CD4-positive, alpha-beta T cell (primary cell): ENCODE results near the gene DYSF. TPM values are rescaled to one million over a fixed set of nuclear protein-coding genes. Genes with fewer than 3 reads are reported as not detected.

Experiments used
- ATAC-seq: fragments of 200-7000 bp; cut with Tn5 transposase; one replicate; pipeline ENCODE4 v1.10.0; 2022; ENCODE audit warnings: mild to moderate bottlenecking; ENCODE audit not compliant: poor library complexity
- CTCF ChIA-PET: fragments of 350-600 bp; sonication (Branson Sonifier 250); formaldehyde crosslinking; loops from one replicate; lab custom pipeline; 2021; ENCODE audit warnings: antibody characterized with exemption, inconsistent platforms; lab: Charles Lee
- POLR2A ChIA-PET: fragments of 350-600 bp; sonication (Branson Sonifier 250); formaldehyde crosslinking; loops from one replicate; lab custom pipeline; 2021; ENCODE audit warnings: antibody characterized with exemption, inconsistent platforms; lab: Charles Lee
- DNase-seq, 14 experiments: peaks; one replicate each; pipeline ENCODE4 v3.0.0-alpha.2; 2013 to 2020; ENCODE audit warnings: mixed read lengths in 2 of 14
- H3K27ac ChIP-seq, 2 donors: one replicate each; pipeline versions ENCODE4 v1.5.1 to v1.7.0; 2013; ENCODE audit warnings: low read length in 2 of 2, low read depth in 1 of 2, mild to moderate bottlenecking in 1 of 2
- H3K27me3 ChIP-seq, 2 experiments: 1 replicate in 1 of 2; 2 replicates in 1 of 2; pipeline versions ENCODE4 v1.6.1 to v1.7.0; 2013; ENCODE audit warnings: low read length in 2 of 2, control low read depth in 1 of 2, mild to moderate bottlenecking in 1 of 2, moderate library complexity in 1 of 2; ENCODE audit not compliant: insufficient read depth in 2 of 2, control insufficient read depth in 1 of 2
- H3K36me3 ChIP-seq: one replicate; pipeline ENCODE4 v1.6.1; 2013; ENCODE audit warnings: low read length, control low read depth; ENCODE audit not compliant: insufficient read depth
- H3K4me1 ChIP-seq: one replicate; pipeline ENCODE4 v1.6.1; 2013; ENCODE audit warnings: low read length, control low read depth; ENCODE audit not compliant: insufficient read depth
- H3K4me3 ChIP-seq: one replicate; pipeline ENCODE4 v1.5.1; 2013; ENCODE audit warnings: mild to moderate bottlenecking, low read length, moderate library complexity
- H3K9me3 ChIP-seq, 2 experiments: 1 replicate in 1 of 2; 2 replicates in 1 of 2; pipeline versions ENCODE4 v1.6.1 to v1.7.0; 2013; ENCODE audit warnings: low read length in 2 of 2, mild to moderate bottlenecking in 2 of 2, control low read depth in 1 of 2, moderate library complexity in 1 of 2; ENCODE audit not compliant: control insufficient read depth in 1 of 2, insufficient read depth in 1 of 2
- H3K27ac Mint-ChIP-seq: one replicate; pipeline ENCODE4 v1.8.0; 2020; ENCODE audit warnings: mixed read lengths
- H3K27me3 Mint-ChIP-seq: one replicate; pipeline ENCODE4 v1.8.0; 2021; ENCODE audit warnings: mixed read lengths
- H3K36me3 Mint-ChIP-seq: one replicate; pipeline ENCODE4 v1.8.0; 2021; ENCODE audit warnings: low read depth, mixed read lengths
- H3K4me1 Mint-ChIP-seq: one replicate; pipeline ENCODE4 v1.8.0; 2021; ENCODE audit warnings: low read depth, mixed read lengths
- H3K4me3 Mint-ChIP-seq: one replicate; pipeline ENCODE4 v1.8.0; 2020; ENCODE audit warnings: mild to moderate bottlenecking, mixed read lengths
- H3K9me3 Mint-ChIP-seq: one replicate; pipeline ENCODE4 v1.8.0; 2020; ENCODE audit warnings: mixed read lengths
- CTCF ChIP-seq: fragments of 200-600 bp; IDR thresholded peaks from one replicate; pipeline ENCODE4 v1.8.0; 2022; ENCODE audit warnings: antibody characterized with exemption, mild to moderate bottlenecking
- intact Hi-C, 2 experiments: fragments of 100-400 bp; cut with DNase I in 1 of 2; cut with micrococcal nuclease in 1 of 2; formaldehyde crosslinking; loops; one replicate each; pipeline versions ENCODE4 v1.15.1 to v1.9.0; 2023 to 2025; cut with DNase I, micrococcal nuclease
- total RNA-seq, 174 experiments: library from RNA in 2 of 174; stranded (reverse) in 2 of 174; gene quantifications; one replicate each; pipeline ENCODE4 v1.2.3 and lab custom pipeline; 2021 to 2026

DYSF gene
- total RNA-seq, 2 experiments from 2014 or later = 0.27 to 0.31 TPM

DNA sequence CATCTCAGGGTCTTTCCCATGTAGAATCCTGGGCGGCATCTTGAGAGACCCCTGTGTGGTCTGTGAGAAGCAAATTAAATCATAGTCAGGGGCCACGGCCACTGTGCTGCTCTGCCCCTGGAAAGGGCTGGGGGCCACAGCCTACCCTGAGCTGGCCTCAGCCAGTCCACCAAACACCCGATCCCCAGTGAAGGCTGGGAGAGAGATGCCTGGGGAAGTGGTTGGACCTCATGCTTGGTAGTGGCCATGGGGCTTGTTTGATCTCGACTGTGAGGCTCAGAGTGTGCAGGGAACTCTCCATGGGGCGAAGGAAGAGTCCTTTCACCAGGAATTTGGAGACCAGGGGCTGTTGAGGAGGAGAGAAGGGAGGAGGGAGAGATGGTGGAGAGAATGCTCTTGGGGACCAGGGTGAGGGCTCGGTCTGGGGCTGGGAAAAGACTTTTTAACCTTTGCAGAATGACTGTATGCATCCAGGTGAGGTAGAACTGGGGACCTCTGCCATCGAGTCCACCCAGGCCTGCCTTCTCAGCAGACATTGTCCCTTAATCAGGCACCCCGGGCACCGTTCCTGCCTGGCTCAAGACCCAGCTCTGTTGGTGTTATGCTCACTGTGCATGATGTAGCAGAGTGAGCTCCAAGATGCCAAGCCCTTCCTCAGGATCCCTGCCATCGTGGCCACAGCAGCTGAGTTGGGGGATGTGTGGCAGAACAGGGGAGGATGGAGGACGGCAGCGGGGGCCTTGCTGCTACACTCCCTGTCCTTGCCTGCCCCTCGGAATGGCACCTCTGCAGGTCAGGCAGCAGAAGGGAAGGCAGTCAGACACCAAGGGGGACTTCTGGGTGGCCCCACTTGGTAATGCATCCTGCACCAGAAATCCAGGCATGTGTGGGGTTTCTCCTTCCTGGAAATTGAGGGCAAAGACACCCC, 249.9 kb downstream of the DYSF start:
- ATAC-seq (no peak), DNase-seq (peak in 1 of 14 experiments; percentile 29)
- H3K27ac Mint-ChIP-seq = no peak overlapping the region
- H3K36me3 ChIP-seq = no peaks in the 10 kb centered on the region
- H3K4me1 Mint-ChIP-seq = no peaks in the 10 kb centered on the region
- no peaks in the 10 kb centered on the region for H3K9me3 Mint-ChIP-seq
- intact Hi-C loops = no loop called here
- no peak for TF ChIP-seq CTCF
- no peaks in the 10 kb centered on the region for H3K27me3 Mint-ChIP-seq
- H3K4me3 Mint-ChIP-seq = no peak overlapping the region
- H3K4me1 ChIP-seq = no peaks in the 10 kb centered on the region
- H3K9me3 ChIP-seq = no peaks in the 10 kb centered on the region
- no peak overlapping the region for H3K27ac ChIP-seq
- H3K27me3 ChIP-seq = no peaks in the 10 kb centered on the region
- ChIA-PET POLR2A (no interaction called here), CTCF (no interaction called here)
- H3K4me3 ChIP-seq = no peak overlapping the region
- no peaks in the 10 kb centered on the region for H3K36me3 Mint-ChIP-seq

DNA sequence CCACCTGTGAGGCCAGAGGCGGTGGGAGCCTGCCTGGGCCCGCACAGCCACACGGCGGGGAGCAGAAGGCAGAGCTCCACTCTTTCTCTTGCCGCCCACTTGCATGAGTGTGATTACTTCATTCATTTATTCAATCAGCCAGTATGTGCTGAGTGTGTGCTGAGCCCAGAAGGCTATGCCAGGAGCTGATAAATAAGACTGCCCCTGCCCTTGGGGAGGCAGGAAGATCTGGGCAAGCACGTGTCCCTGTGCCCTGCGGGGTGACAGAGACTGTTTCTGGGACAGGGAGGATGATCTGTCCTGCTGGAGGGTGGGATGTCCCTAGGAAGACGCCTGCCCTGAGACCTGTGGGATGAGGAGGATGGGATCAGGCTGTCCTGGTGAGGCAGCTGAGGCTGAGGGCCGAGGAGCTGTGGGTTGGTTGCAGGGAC, 250.8 kb downstream of the DYSF start:
- H3K9me3 Mint-ChIP-seq = no peaks in the 10 kb centered on the region

GRCh38 chr2:71704688-71705087, 251.3 kb downstream of the DYSF start:
- Histone ChIP-seq H3K9me3 (no peaks in the 10 kb centered on the region), H3K4me3 (no peak overlapping the region), H3K36me3 (no peaks in the 10 kb centered on the region), H3K4me1 (no peaks in the 10 kb centered on the region), H3K27me3 (no peaks in the 10 kb centered on the region), H3K27ac (no peak overlapping the region)
- Mint-ChIP-seq H3K4me3 (no peak overlapping the region), H3K27ac (no peak overlapping the region), H3K4me1 (no peaks in the 10 kb centered on the region), H3K36me3 (no peaks in the 10 kb centered on the region), H3K27me3 (no peaks in the 10 kb centered on the region), H3K9me3 (no peaks in the 10 kb centered on the region)
- ATAC-seq = no peak
- peak in 1 of 14 experiments; percentile 23 for DNase-seq
- ChIA-PET POLR2A (no interaction called here), CTCF (no interaction called here)
- intact Hi-C loops = no loop called here
- TF ChIP-seq CTCF = no peak

More for the DNA sequence above, 250.8 kb downstream of the DYSF start:
- DNase-seq = peak in 1 of 14 experiments; percentile 8
- Histone ChIP-seq H3K9me3 (no peaks in the 10 kb centered on the region), H3K27me3 (no peaks in the 10 kb centered on the region), H3K27ac (no peak overlapping the region), H3K4me1 (no peaks in the 10 kb centered on the region), H3K4me3 (no peak overlapping the region), H3K36me3 (no peaks in the 10 kb centered on the region)
- Mint-ChIP-seq H3K27ac (no peak overlapping the region), H3K36me3 (no peaks in the 10 kb centered on the region), H3K4me3 (no peak overlapping the region), H3K4me1 (no peaks in the 10 kb centered on the region), H3K27me3 (no peaks in the 10 kb centered on the region)
- no peak for ATAC-seq
- ChIA-PET POLR2A (no interaction called here), CTCF (no interaction called here)
- intact Hi-C loops = no loop called here
- no peak for TF ChIP-seq CTCF
